H1 (cell line): ENCODE data around the gene SYT14. TPM values are rescaled to one million over a fixed set of nuclear protein-coding genes. Genes with fewer than 3 reads are reported as not detected.

Experiments
- CEBPB ChIP-seq: IDR thresholded peaks from 2 replicates; pipeline ENCODE4 v1.6.1; 2012; ENCODE audit warnings: low read depth, low read length
- CHD2 ChIP-seq: IDR thresholded peaks from 2 replicates; pipeline ENCODE4 v1.6.1; 2012; ENCODE audit warnings: low read length, improper control_type of control experiment
- CHD7 ChIP-seq: fragments of 300-600 bp; sonication (generic); IDR thresholded peaks from 2 replicates; pipeline ENCODE4 v1.7.1; 2012; ENCODE audit warnings: low read length, moderate library complexity, mild to moderate bottlenecking, inconsistent platforms; ENCODE audit not compliant: insufficient replicate concordance
- CTBP2 ChIP-seq: IDR thresholded peaks from 2 replicates; pipeline ENCODE4 v1.7.0; 2011; ENCODE audit warnings: borderline replicate concordance, mild to moderate bottlenecking, moderate library complexity, mixed read lengths, low read length; ENCODE audit not compliant: insufficient read depth, insufficient read length
- GTF2F1 ChIP-seq: IDR thresholded peaks from 2 replicates; pipeline ENCODE4 v1.6.1; 2012; ENCODE audit warnings: low read depth, low read length, improper control_type of control experiment, borderline replicate concordance
- MAFK ChIP-seq: IDR thresholded peaks from 2 replicates; pipeline ENCODE4 v1.6.1; 2012; ENCODE audit warnings: low read depth, mild to moderate bottlenecking, improper control_type of control experiment, low read length
- RNF2 ChIP-seq: fragments of 200-900, 300-1000 bp; sonication (generic); IDR thresholded peaks from 2 replicates; pipeline ENCODE4 v1.7.1; 2016; ENCODE audit warnings: borderline replicate concordance, low read depth, mild to moderate bottlenecking, antibody characterized with exemption, low read length; ENCODE audit not compliant: poor library complexity, severe bottlenecking; ENCODE audit errors: missing control alignments
- RXRA ChIP-seq: IDR thresholded peaks from 2 replicates; pipeline ENCODE4 v1.6.1; 2011; ENCODE audit warnings: low read depth, mild to moderate bottlenecking, low read length, moderate library complexity; ENCODE audit not compliant: insufficient read depth
- polyA plus RNA-seq, 7 experiments: library from polyadenylated mRNA; depleted of rRNA in 3 of 7; stranded (reverse) in 5 of 7; unstranded in 2 of 7; fragments of >200 nt in 5 of 7; fragments of 200-250 nt in 2 of 7; gene quantifications; 1 replicate in 5 of 7; 2 replicates in 1 of 7; 4 replicates in 1 of 7; pipeline versions ENCODE4 v1.2.1 to v1.2.3, GENCODE V29; 2011 to 2013; ENCODE audit warnings: missing spikeins in 2 of 7, mixed read lengths in 2 of 7
- total RNA-seq: library from RNA; stranded (reverse); fragmentation: NEBNext Ultra II Directional; extraction: Animal tissue kit (Norgen Biotek cat#: 25700); gene quantifications from 2 replicates; pipeline ENCODE4 v1.2.1, GENCODE V29; 2021

SYT14 gene
- total and polyA plus RNA-seq, 2 of the 8 experiments (the other 6 are each of a cell fraction or from before 2014, with no cell fraction given) = 2.3 to 18.4 TPM

- TF ChIP-seq CHD7 (no peak), CEBPB (no peak), CTBP2 (no peak), MAFK (no peak), CHD2 (no peak), RNF2 (no peak), RXRA (no peak), GTF2F1 (no peak)
Observed at GRCh38 chr1:209889077-209889418, 49.0 kb upstream of the SYT14 start (continued).
